Large intestine (tissue), 3 donors: ENCODE data around the gene SMTNL2. TPM values are rescaled to one million over a fixed set of nuclear protein-coding genes. Genes with fewer than 3 reads are reported as not detected.
"Not testable (repeated sequence)": the region's sequence is repeated elsewhere in the genome, so short reads cannot be mapped to it uniquely, and the experiment has no call there.

Experiments
- DNase-seq, 2 donors: peaks; one replicate each; pipeline versions ENCODE4 v3.0.0 to v3.0.0-alpha.2; 2013
- H3K27ac ChIP-seq: one replicate; pipeline ENCODE4 v1.5.1; 2013; ENCODE audit warnings: low read length
- H3K27me3 ChIP-seq: 2 replicates; pipeline ENCODE4 v1.6.1; 2013; ENCODE audit warnings: low read length; ENCODE audit not compliant: control insufficient read depth, insufficient read depth
- H3K36me3 ChIP-seq: 2 replicates; pipeline ENCODE4 v1.6.1; 2013; ENCODE audit warnings: low read length; ENCODE audit not compliant: control insufficient read depth, insufficient read depth
- H3K4me1 ChIP-seq: one replicate; pipeline ENCODE4 v1.6.1; 2013; ENCODE audit warnings: low read length; ENCODE audit not compliant: control insufficient read depth, insufficient read depth
- H3K4me3 ChIP-seq: one replicate; pipeline ENCODE4 v1.5.1; 2013; ENCODE audit warnings: low read length
- H3K9me3 ChIP-seq: one replicate; pipeline ENCODE4 v1.6.1; 2013; ENCODE audit warnings: mild to moderate bottlenecking, low read depth, low read length, moderate library complexity; ENCODE audit not compliant: control insufficient read depth
- WGBS: methylation state at CpG from one replicate; pipeline ENCODE4 v1.1.5; 2013; ENCODE audit warnings: low lambda C conversion rate; ENCODE audit not compliant: insufficient coverage; 5-methylcytosine and 5-hydroxymethylcytosine counted together
- polyA plus RNA-seq: library from polyadenylated mRNA; unstranded; fragments of 120-200 nt; gene quantifications from one replicate; pipeline ENCODE4 v1.2.1, GENCODE V29; 2013

SMTNL2 gene
- polyA plus RNA-seq, 1 donor: 10.1 TPM

DNA sequence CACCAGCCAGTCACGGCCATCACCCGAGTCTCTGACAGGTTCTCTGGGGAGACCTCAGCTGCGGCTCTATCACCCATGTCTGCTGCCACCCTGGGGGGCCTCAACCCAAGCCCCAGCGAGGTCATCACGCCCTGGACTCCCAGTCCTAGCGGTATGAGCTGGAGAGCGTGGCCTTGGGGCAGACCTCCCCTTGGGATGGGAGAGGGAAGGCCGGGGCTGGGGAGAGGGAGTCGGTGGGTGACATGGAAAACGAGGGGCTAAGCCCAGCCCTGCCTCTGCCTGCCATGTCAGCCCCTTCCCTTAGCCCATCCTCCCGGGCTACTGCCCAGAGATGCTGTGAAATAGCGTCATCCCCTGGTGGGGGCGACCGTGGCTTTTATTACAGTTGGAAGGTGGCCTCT is 8.7 kb downstream of the SMTNL2 start:
- peaks cover 27% of the 10 kb centered on the region for H3K36me3 ChIP-seq
- H3K27me3 ChIP-seq: no peaks in the 10 kb centered on the region
- DNase-seq: no peak
- peaks cover 28% of the 10 kb centered on the region for H3K4me1 ChIP-seq
- H3K4me3 ChIP-seq: no peak overlapping the region
- no peak overlapping the region for H3K27ac ChIP-seq
- WGBS: no CpG with 5 or more reads among the region's 14 CpGs
- no peaks in the 10 kb centered on the region for H3K9me3 ChIP-seq

DNA sequence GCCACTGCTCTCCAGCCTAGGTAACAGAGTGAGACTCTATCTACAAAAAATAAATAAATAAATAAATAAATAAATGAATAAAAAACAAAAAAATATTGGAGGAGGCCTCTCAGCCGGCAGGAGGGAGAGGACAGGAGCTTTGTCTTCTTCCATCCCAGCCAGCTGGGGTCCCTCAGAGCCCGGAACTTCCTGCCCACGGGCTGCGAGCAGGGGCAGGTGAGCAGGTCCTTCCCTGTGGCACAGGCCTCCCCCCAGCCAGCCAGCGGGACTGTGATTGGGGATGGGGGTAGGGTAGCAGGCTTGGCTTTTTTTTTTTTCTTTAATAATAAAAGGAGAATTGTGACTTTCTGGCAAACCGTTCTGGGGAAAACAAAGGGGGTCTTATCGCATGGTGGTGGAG is 10.1 kb downstream of the SMTNL2 start:
- Histone ChIP-seq H3K4me1 (peaks cover 29% of the 10 kb centered on the region), H3K9me3 (no peaks in the 10 kb centered on the region), H3K4me3 (no peak overlapping the region), H3K27ac (no peak overlapping the region), H3K27me3 (no peaks in the 10 kb centered on the region), H3K36me3 (peaks cover 27% of the 10 kb centered on the region)
- WGBS: no CpG with 5 or more reads among the region's 7 CpGs
- DNase-seq: no peak

DNA sequence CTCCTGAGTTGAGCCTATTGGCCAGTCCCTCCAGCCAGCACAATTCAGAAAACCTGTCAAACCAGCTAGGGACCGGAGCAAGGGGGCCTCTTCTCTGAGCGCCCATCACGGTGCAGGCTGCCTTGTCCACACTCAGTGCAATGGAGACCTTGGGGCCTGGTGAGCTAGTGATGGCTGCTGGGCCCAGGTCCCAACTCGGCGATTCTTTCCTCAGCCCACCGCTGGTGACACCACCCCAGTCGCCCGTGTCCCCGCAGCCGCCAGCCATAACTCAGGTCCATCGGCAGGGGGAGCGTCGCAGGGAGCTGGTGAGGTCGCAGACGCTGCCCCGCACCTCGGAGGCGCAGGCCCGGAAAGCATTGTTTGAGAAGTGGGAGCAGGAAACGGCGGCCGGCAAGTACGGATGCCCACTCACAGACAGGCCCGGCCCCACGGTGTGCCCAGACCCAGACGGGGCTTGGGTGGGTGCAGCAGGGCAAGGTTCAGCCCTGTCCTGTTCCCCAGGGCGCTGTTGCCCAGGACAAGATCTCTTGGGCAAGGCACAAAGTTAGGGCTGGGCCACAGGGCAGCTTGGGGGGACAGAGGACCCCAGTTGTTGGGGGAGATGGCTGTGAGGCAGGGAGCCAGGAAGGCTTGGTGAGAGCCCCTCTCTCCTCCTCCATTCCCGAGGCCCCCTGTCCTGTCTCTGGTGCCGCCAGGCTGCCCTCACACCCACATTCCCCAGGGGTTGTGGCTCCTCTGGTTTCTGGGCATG is 10.8 kb downstream of the SMTNL2 start:
- peak; percentile 35 to 60 for DNase-seq
- no CpG with 5 or more reads among the region's 29 CpGs for WGBS
- peaks cover 35% of the 10 kb centered on the region for H3K4me1 ChIP-seq
- no peaks in the 10 kb centered on the region for H3K27me3 ChIP-seq
- no peaks in the 10 kb centered on the region for H3K9me3 ChIP-seq
- H3K27ac ChIP-seq: no peak overlapping the region
- no peak overlapping the region for H3K4me3 ChIP-seq
- H3K36me3 ChIP-seq: peaks cover 27% of the 10 kb centered on the region

DNA sequence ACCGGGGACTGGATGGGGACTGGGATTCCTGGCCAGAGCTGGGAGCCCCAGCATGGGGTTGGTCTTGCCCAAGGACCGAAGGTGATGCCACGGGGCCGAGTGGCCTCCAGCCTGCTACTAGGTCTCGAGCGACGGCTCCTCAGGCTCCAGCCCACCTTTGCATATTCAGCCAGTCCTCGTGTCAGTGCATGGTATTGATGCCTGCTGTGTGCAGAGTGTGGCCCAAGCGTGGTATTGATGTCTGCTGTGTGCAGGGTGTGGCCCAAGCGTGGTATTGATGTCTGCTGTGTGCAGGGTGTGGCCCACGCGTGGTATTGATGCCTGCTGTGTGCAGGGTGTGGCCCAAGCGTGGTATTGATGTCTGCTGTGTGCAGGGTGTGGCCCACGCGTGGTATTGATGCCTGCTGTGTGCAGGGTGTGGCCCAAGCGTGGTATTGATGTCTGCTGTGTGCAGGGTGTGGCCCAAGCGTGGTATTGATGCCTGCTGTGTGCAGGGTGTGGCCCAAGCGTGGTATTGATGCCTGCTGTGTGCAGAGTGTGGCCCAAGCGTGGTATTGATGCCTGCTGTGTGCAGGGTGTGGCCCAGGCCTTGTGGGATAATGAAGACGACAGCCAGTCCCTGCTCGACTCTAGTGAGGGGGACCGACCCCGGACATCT is 11.5 kb downstream of the SMTNL2 start:
- not testable (repeated sequence) for H3K27me3 ChIP-seq, H3K27ac ChIP-seq, DNase-seq, H3K9me3 ChIP-seq, H3K4me3 ChIP-seq
- no CpG with 5 or more reads among the region's 23 CpGs for WGBS
- Histone ChIP-seq H3K36me3 (peaks cover 27% of the 10 kb centered on the region), H3K4me1 (peaks cover 42% of the 10 kb centered on the region)

DNA sequence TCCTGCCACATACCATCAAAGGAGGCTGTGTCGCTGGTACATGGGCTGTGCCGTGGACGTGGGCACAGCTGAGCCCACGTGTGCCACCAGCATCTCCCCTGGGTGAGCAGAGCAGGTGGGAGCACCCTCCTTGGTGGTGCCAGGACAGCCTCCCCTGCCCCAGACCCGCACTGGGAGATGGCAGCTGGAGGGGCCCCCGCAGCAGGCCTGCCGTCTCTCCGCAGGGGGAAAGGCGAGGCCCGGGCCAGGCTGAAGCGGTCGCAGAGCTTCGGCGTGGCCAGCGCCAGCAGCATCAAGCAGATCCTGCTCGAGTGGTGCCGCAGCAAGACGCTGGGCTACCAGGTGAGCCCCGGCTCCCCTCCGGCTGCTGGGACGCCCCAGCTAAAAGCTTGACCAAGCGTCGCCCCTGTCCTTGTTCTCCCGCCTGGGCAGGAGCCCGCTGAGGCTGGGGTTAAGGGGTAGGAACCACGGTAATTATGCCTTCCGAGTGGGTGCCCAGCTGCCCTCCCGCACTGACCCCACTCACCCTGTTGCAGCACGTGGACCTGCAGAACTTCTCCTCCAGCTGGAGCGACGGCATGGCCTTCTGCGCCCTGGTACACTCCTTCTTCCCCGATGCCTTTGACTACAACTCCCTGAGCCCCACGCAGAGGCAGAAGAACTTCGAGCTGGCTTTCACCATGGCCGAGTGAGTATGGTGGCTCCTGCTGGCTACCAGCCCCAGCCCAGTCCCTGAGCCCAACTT is 12.5 kb downstream of the SMTNL2 start:
- peaks cover 25% of the 10 kb centered on the region for H3K36me3 ChIP-seq
- H3K9me3 ChIP-seq: no peaks in the 10 kb centered on the region
- DNase-seq: no peak
- no peak overlapping the region for H3K27ac ChIP-seq
- H3K4me1 ChIP-seq: peaks cover 47% of the 10 kb centered on the region
- H3K4me3 ChIP-seq: no peak overlapping the region
- H3K27me3 ChIP-seq: no peaks in the 10 kb centered on the region
- WGBS: no CpG with 5 or more reads among the region's 36 CpGs

DNA sequence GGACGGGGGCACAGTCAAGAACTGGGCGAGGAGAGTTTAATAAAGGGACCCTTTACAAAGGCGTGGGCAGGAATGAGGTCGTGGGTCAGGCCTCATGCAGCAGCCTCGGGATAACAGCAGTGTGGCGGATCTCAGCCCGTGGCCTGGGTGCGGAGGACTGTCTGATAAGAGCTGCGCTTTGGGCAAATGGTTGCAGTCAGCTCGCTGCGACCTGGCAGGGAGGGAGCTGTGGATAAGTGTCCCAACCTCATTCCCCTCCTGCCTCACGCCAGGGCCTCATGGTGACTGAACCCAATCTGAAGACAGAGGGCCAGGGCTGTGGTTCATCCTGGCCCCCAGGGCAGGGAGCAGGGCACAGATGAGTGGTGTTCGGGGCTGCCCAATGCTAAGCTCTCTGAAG is 13.6 kb downstream of the SMTNL2 start:
- Histone ChIP-seq H3K27ac (no peak overlapping the region), H3K36me3 (peaks cover 21% of the 10 kb centered on the region), H3K4me3 (no peak overlapping the region), H3K27me3 (no peaks in the 10 kb centered on the region), H3K9me3 (no peaks in the 10 kb centered on the region), H3K4me1 (peaks cover 47% of the 10 kb centered on the region)
- no CpG with 5 or more reads among the region's 13 CpGs for WGBS
- no peak for DNase-seq

DNA sequence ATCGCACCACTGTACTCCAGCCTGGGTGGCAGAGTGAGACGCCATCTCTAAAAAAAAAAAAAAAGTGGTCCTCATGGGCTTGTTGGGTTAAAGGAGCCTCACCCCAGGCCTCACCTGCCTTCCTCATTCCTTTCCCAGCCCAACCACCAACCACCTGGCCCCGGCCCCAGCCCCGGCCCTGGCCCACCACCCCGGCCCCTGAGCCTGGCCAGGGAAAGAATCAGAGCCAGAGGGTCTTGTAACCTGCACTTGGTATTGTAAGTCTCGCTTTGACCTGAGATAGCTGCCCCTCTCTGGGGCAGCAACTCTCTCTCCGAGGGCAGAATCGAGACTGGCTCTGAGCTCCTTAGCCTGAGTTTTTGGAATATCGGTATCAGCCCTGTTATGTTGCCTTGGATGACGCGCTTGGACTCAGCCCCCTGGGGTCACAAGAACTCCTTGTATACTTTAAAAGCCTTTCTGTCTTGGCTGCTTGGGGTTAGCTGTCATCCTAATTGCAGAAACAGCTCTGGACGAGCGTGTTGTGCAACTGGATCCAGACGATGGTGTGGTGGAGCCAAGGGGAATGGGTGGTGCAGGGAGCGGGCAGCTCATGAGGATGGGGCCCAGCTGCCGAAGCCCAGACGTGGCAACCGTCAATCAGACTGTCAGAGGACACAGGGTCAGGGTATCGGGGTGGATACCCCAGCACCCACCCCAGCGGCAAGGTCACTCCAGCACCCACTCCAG is 14.6 kb downstream of the SMTNL2 start:
- H3K4me3 ChIP-seq: no peak overlapping the region
- peak; percentile 37 to 40 for DNase-seq
- peaks cover 18% of the 10 kb centered on the region for H3K36me3 ChIP-seq
- no peaks in the 10 kb centered on the region for H3K9me3 ChIP-seq
- no CpG with 5 or more reads among the region's 20 CpGs for WGBS
- peak overlapping the region; percentile 89 for H3K27ac ChIP-seq
- H3K4me1 ChIP-seq: peaks cover 47% of the 10 kb centered on the region
- H3K27me3 ChIP-seq: no peaks in the 10 kb centered on the region

DNA sequence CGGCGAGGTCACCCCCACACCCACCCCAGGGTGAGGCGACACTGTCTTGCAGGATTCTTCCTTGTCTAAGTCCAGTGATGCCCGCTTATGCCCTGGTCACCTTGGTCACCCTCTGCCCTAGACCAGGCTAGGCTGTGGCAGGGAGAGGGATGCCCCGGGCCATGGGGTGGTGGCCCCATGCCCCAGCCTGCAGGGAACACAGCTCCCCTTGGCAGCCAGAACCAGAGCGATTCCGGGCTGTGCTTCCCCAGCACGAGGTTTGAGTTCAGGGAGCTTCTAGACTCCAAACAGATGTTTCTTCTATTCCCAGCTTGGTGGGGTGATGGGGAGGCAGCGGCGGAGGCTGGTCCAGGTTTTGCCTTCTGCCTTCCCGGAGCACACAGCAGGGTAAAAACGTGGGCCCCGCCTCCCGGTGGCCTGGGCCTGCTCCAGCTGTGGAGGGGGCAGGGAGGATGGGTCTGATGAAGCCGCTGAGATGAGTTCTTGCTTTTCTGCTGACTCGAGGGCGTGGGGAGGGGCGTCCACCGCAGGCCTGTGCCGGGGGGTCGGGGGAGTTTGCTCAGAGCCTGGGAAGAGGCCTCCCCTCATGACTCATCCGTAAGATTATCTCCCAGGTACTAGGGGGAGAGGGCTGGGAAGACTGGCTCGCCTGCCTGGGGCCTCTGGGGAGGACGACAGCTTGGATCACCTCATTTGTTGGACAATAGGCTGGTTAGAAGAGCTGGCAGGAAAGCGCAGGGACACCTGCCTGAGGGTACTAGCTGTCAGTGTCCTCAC is 15.4 kb downstream of the SMTNL2 start:
- H3K4me3 ChIP-seq: no peak overlapping the region
- peak overlapping the region; percentile 89 for H3K27ac ChIP-seq
- H3K4me1 ChIP-seq: peaks cover 43% of the 10 kb centered on the region
- H3K36me3 ChIP-seq: peaks cover 18% of the 10 kb centered on the region
- no CpG with 5 or more reads among the region's 25 CpGs for WGBS
- no peaks in the 10 kb centered on the region for H3K9me3 ChIP-seq
- peak; percentile 81 to 82 for DNase-seq
- H3K27me3 ChIP-seq: no peaks in the 10 kb centered on the region

DNA sequence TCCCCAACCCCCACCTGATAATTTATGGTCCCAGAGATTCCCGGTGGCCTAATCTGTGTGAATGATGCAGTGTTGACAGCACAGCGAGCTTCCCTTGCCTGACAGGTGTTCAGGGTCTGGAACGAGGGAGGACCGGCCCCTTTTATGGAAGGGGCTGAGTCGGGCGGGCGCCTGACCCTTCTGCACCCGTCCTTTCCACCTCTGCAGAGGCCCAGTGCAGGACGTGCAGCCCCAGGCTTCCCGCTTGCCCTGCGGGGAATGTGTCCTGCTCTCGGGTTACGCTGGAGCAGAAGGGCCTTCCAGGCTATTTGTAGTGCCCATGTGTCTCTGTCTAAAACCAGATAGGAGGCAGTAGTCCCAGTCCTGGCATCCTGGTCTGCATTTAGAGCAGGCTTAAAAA is 16.2 kb downstream of the SMTNL2 start:
- Histone ChIP-seq H3K27ac (peak overlapping the region; percentile 89), H3K27me3 (no peaks in the 10 kb centered on the region), H3K36me3 (peaks cover 18% of the 10 kb centered on the region), H3K4me3 (no peak overlapping the region), H3K9me3 (no peaks in the 10 kb centered on the region), H3K4me1 (peaks cover 36% of the 10 kb centered on the region)
- DNase-seq: peak; percentile 71 to 83
- no CpG with 5 or more reads among the region's 13 CpGs for WGBS
